ENCODE data around the gene TMX1.

DNA sequence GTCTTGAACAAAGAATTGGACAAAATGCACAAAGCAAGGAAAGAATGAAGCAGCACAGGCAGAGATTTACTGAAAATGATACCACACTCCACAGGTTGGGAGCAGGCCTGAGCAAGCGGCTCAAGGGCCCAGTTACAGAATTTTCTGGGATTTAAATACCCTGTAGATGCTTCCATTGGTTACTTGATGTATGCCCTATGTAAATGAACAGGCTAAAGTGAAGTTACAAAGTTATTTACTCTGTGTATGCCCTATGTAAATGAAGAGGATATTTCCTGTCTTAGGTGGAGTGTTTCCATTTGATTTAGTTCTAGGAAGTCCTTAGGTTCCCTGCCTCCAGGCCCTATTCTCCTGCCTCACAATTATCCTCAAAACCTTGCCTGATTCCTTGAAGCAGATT is 36.6 kb downstream of the TMX1 start:
- TF ChIP-seq, protein P1, sequence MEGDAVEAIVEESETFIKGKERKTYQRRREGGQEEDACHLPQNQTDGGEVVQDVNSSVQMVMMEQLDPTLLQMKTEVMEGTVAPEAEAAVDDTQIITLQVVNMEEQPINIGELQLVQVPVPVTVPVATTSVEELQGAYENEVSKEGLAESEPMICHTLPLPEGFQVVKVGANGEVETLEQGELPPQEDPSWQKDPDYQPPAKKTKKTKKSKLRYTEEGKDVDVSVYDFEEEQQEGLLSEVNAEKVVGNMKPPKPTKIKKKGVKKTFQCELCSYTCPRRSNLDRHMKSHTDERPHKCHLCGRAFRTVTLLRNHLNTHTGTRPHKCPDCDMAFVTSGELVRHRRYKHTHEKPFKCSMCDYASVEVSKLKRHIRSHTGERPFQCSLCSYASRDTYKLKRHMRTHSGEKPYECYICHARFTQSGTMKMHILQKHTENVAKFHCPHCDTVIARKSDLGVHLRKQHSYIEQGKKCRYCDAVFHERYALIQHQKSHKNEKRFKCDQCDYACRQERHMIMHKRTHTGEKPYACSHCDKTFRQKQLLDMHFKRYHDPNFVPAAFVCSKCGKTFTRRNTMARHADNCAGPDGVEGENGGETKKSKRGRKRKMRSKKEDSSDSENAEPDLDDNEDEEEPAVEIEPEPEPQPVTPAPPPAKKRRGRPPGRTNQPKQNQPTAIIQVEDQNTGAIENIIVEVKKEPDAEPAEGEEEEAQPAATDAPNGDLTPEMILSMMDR (conservative IDR thresholded peaks at IDR 0.05; ENCODE audit: low read depth in 2 of 2): no peak
- no peak for TF ChIP-seq EZH2 (IDR thresholded peaks at IDR 0.05; ENCODE audit: low read depth, unreplicated experiment)
- TF ChIP-seq POLR2AphosphoS5 (IDR thresholded peaks at IDR 0.05; ENCODE audit: low read depth): no peak
- no peak for TF ChIP-seq NANOG (IDR thresholded peaks at IDR 0.05; ENCODE audit: borderline replicate concordance)
- no peak for TF ChIP-seq JUNB (IDR thresholded peaks at IDR 0.05; ENCODE audit: unreplicated experiment)
- no peak for TF ChIP-seq EZH2phosphoT487 (IDR thresholded peaks at IDR 0.05; ENCODE audit: unreplicated experiment)
- TF ChIP-seq, protein P2, sequence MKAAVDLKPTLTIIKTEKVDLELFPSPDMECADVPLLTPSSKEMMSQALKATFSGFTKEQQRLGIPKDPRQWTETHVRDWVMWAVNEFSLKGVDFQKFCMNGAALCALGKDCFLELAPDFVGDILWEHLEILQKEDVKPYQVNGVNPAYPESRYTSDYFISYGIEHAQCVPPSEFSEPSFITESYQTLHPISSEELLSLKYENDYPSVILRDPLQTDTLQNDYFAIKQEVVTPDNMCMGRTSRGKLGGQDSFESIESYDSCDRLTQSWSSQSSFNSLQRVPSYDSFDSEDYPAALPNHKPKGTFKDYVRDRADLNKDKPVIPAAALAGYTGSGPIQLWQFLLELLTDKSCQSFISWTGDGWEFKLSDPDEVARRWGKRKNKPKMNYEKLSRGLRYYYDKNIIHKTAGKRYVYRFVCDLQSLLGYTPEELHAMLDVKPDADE (IDR thresholded peaks at IDR 0.05): no peak
- no peak for TF ChIP-seq CREB1 (CRISPR knock-in tag; IDR thresholded peaks at IDR 0.05; ENCODE audit: low read depth)
- no peak for TF ChIP-seq STAT1 (IDR thresholded peaks at IDR 0.05; ENCODE audit: unreplicated experiment)
- TF ChIP-seq, protein P3, sequence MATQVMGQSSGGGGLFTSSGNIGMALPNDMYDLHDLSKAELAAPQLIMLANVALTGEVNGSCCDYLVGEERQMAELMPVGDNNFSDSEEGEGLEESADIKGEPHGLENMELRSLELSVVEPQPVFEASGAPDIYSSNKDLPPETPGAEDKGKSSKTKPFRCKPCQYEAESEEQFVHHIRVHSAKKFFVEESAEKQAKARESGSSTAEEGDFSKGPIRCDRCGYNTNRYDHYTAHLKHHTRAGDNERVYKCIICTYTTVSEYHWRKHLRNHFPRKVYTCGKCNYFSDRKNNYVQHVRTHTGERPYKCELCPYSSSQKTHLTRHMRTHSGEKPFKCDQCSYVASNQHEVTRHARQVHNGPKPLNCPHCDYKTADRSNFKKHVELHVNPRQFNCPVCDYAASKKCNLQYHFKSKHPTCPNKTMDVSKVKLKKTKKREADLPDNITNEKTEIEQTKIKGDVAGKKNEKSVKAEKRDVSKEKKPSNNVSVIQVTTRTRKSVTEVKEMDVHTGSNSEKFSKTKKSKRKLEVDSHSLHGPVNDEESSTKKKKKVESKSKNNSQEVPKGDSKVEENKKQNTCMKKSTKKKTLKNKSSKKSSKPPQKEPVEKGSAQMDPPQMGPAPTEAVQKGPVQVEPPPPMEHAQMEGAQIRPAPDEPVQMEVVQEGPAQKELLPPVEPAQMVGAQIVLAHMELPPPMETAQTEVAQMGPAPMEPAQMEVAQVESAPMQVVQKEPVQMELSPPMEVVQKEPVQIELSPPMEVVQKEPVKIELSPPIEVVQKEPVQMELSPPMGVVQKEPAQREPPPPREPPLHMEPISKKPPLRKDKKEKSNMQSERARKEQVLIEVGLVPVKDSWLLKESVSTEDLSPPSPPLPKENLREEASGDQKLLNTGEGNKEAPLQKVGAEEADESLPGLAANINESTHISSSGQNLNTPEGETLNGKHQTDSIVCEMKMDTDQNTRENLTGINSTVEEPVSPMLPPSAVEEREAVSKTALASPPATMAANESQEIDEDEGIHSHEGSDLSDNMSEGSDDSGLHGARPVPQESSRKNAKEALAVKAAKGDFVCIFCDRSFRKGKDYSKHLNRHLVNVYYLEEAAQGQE (IDR thresholded peaks at IDR 0.05; ENCODE audit: unreplicated experiment): no peak
- TF ChIP-seq, protein P4, sequence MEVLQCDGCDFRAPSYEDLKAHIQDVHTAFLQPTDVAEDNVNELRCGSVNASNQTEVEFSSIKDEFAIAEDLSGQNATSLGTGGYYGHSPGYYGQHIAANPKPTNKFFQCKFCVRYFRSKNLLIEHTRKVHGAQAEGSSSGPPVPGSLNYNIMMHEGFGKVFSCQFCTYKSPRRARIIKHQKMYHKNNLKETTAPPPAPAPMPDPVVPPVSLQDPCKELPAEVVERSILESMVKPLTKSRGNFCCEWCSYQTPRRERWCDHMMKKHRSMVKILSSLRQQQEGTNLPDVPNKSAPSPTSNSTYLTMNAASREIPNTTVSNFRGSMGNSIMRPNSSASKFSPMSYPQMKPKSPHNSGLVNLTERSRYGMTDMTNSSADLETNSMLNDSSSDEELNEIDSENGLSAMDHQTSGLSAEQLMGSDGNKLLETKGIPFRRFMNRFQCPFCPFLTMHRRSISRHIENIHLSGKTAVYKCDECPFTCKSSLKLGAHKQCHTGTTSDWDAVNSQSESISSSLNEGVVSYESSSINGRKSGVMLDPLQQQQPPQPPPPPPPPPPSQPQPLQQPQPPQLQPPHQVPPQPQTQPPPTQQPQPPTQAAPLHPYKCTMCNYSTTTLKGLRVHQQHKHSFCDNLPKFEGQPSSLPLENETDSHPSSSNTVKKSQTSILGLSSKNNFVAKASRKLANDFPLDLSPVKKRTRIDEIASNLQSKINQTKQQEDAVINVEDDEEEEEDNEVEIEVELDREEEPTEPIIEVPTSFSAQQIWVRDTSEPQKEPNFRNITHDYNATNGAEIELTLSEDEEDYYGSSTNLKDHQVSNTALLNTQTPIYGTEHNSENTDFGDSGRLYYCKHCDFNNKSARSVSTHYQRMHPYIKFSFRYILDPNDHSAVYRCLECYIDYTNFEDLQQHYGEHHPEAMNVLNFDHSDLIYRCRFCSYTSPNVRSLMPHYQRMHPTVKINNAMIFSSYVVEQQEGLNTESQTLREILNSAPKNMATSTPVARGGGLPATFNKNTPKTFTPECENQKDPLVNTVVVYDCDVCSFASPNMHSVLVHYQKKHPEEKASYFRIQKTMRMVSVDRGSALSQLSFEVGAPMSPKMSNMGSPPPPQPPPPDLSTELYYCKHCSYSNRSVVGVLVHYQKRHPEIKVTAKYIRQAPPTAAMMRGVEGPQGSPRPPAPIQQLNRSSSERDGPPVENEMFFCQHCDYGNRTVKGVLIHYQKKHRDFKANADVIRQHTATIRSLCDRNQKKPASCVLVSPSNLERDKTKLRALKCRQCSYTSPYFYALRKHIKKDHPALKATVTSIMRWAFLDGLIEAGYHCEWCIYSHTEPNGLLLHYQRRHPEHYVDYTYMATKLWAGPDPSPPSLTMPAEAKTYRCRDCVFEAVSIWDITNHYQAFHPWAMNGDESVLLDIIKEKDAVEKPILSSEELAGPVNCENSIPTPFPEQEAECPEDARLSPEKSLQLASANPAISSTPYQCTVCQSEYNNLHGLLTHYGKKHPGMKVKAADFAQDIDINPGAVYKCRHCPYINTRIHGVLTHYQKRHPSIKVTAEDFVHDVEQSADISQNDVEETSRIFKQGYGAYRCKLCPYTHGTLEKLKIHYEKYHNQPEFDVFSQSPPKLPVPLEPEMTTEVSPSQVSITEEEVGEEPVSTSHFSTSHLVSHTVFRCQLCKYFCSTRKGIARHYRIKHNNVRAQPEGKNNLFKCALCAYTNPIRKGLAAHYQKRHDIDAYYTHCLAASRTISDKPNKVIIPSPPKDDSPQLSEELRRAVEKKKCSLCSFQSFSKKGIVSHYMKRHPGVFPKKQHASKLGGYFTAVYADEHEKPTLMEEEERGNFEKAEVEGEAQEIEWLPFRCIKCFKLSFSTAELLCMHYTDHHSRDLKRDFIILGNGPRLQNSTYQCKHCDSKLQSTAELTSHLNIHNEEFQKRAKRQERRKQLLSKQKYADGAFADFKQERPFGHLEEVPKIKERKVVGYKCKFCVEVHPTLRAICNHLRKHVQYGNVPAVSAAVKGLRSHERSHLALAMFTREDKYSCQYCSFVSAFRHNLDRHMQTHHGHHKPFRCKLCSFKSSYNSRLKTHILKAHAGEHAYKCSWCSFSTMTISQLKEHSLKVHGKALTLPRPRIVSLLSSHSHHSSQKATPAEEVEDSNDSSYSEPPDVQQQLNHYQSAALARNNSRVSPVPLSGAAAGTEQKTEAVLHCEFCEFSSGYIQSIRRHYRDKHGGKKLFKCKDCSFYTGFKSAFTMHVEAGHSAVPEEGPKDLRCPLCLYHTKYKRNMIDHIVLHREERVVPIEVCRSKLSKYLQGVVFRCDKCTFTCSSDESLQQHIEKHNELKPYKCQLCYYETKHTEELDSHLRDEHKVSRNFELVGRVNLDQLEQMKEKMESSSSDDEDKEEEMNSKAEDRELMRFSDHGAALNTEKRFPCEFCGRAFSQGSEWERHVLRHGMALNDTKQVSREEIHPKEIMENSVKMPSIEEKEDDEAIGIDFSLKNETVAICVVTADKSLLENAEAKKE (CRISPR knock-in tag; IDR thresholded peaks at IDR 0.05): no peak
- TF ChIP-seq ZNF331 (CRISPR knock-in tag; IDR thresholded peaks at IDR 0.05; ENCODE audit: low read depth): no peak
- no peak for TF ChIP-seq ZNF114 (CRISPR knock-in tag; IDR thresholded peaks at IDR 0.05)

All from GM23338 (cell line).